Activated T-helper 1 cell treated with anti-CD3 and anti-CD28 coated beads, Interleukin-12 subunit alpha, Interleukin-12 subunit beta, Interleukin-2, Interleukin-4 antibody, amounts not matched to agents 30 ng/mL and 10 ng/mL and 1 ng/mL, durations not matched to agents 14 hours and 24 hours and 36 hours (primary cell): ENCODE measurements around the gene NFKB2. TPM values are rescaled to one million over a fixed set of nuclear protein-coding genes. Genes with fewer than 3 reads are reported as not detected.

Source experiments
- DNase-seq: peaks from one replicate; pipeline ENCODE4 v3.0.0; 2021; ENCODE audit warnings: low spot score
- H3K27ac Mint-ChIP-seq: one replicate; pipeline ENCODE4 v1.8.0; 2021; ENCODE audit warnings: mild to moderate bottlenecking, mixed read lengths
- H3K27me3 Mint-ChIP-seq: one replicate; pipeline ENCODE4 v1.8.0; 2022; ENCODE audit warnings: mild to moderate bottlenecking, moderate library complexity, mixed read lengths; ENCODE audit not compliant: insufficient read depth
- H3K36me3 Mint-ChIP-seq: one replicate; pipeline ENCODE4 v1.8.0; 2021; ENCODE audit warnings: low read depth, mixed read lengths
- H3K4me1 Mint-ChIP-seq: one replicate; pipeline ENCODE4 v1.8.0; 2021; ENCODE audit warnings: low read depth, mixed read lengths
- H3K4me3 Mint-ChIP-seq: one replicate; pipeline ENCODE4 v1.8.0; 2021; ENCODE audit warnings: mild to moderate bottlenecking, moderate library complexity, mixed read lengths
- H3K9me3 Mint-ChIP-seq: one replicate; pipeline ENCODE4 v1.8.0; 2021; ENCODE audit warnings: mixed read lengths
- intact Hi-C: fragments of 100-400 bp; cut with micrococcal nuclease; formaldehyde crosslinking; loops from one replicate; pipeline ENCODE4 v1.15.1; 2024
- total RNA-seq: library from RNA; stranded (reverse); gene quantifications from 2 replicates; pipeline ENCODE4 v1.2.3, GENCODE V29; 2022

NFKB2 gene
- total RNA-seq, 1 donor from 2014 or later, result 322 TPM

GRCh38 chr10:102413806-102414561 lies 18.5 kb downstream of the NFKB2 start:
- intact Hi-C loops, result no loop called here
- Mint-ChIP-seq H3K36me3 (no peaks in the 10 kb centered on the region), H3K4me3 (no peak overlapping the region)

DNA sequence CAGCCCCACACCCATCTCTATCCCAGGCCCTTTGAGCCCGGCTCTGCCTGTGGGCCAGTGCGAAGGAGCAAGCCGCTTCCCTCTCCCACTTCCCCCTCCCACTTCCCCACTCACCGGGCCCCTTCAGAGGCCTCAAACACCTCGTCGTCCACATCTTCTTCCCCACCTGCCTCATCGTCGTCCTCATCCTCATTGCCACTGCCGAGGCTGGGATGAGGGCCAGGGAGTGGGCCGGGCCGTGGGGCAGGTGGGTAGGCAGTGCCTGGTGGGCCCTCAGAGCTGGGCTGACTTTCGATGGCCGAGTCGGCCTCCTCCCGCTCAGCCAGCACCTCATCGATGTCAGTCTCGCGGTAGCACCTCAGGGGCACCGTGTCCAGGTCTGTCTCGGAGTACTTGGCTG lies 19.2 kb downstream of the NFKB2 start:
- Mint-ChIP-seq H3K36me3 (no peaks in the 10 kb centered on the region), H3K4me3 (no peak overlapping the region), H3K27me3 (peaks cover 30% of the 10 kb centered on the region), H3K4me1 (peaks cover 32% of the 10 kb centered on the region), H3K9me3 (no peaks in the 10 kb centered on the region), H3K27ac (no peak overlapping the region)
- intact Hi-C loops, result no loop called here
- no peak for DNase-seq

More at GRCh38 chr10:102413806-102414561, 18.5 kb downstream of the NFKB2 start:
- H3K27ac Mint-ChIP-seq, result peak overlapping the region; percentile 8
- peaks cover 31% of the 10 kb centered on the region for H3K4me1 Mint-ChIP-seq
- H3K27me3 Mint-ChIP-seq, result peaks cover 33% of the 10 kb centered on the region
- DNase-seq, result no peak
- H3K9me3 Mint-ChIP-seq, result no peaks in the 10 kb centered on the region

- H3K4me3 Mint-ChIP-seq, result no peak overlapping the region
- DNase-seq, result no peak
- peaks cover 3% of the 10 kb centered on the region for H3K36me3 Mint-ChIP-seq
- intact Hi-C loops, result no loop called here
- H3K9me3 Mint-ChIP-seq, result no peaks in the 10 kb centered on the region
- H3K4me1 Mint-ChIP-seq, result peaks cover 35% of the 10 kb centered on the region
- H3K27me3 Mint-ChIP-seq, result peaks cover 24% of the 10 kb centered on the region
- H3K27ac Mint-ChIP-seq, result no peak overlapping the region
Measured at GRCh38 chr10:102416283-102416682, 20.8 kb downstream of the NFKB2 start.

- peaks cover 3% of the 10 kb centered on the region for H3K36me3 Mint-ChIP-seq
- H3K27ac Mint-ChIP-seq, result no peak overlapping the region
- intact Hi-C loops, result no loop called here
- no peak overlapping the region for H3K4me3 Mint-ChIP-seq
- no peaks in the 10 kb centered on the region for H3K9me3 Mint-ChIP-seq
- no peak for DNase-seq
- peaks cover 20% of the 10 kb centered on the region for H3K27me3 Mint-ChIP-seq
- H3K4me1 Mint-ChIP-seq, result peaks cover 31% of the 10 kb centered on the region
Measured at GRCh38 chr10:102416695-102417094, 21.2 kb downstream of the NFKB2 start.

DNA sequence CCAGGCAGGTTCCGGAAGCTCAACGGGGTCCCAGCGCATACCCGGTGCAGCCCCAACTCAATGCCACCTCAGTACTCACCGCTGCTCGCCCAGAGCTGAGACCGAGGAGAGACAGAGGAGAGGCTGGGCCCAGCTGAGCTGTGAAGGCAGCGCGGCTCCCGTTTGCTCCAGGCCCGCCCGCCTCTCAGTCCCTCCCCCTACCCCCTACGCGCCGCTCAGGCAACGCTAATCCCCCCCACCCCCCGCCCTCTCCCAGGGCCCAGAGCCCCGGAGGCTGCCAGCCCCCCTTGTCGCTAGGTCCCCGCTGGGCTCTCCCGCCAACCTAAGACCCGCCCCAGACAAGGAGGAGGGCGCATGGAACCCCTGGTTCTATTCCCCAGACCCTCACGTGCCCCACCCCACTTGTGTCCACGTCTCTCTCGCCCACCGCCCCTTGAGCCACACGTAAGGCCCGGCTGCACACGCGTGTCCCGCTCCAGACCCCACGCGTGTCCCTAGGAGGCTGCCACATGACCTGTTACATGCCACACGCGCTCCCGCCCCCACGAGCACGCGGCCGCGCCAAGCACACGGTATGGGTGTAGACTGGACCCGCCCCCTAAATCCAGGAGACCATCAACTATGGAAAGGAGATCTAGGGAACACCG lies 23.2 kb downstream of the NFKB2 start, which contains the start of gene PSD:
TSS of gene PSD (minus strand) at position 164 of the 647 bp plus-strand sequence. CDS start 1,747 bp downstream, outside the sequence.
- peak within 1 kb of the TSS; percentile 99 for H3K4me3 Mint-ChIP-seq
- peaks cover 11% of the 10 kb centered on the region for H3K36me3 Mint-ChIP-seq

GRCh38 chr10:102419269-102420180 lies 24.0 kb downstream of the NFKB2 start:
- Mint-ChIP-seq H3K9me3 (no peaks in the 10 kb centered on the region), H3K27me3 (peaks cover 12% of the 10 kb centered on the region), H3K36me3 (peaks cover 14% of the 10 kb centered on the region), H3K27ac (peak overlapping the region; percentile 87), H3K4me1 (peaks cover 34% of the 10 kb centered on the region), H3K4me3 (peak overlapping the region; percentile 99)
- DNase-seq, result peak; percentile 76
- intact Hi-C loops, result loop anchor here (1.0 kb wide), 1 partner anchor 174 kb away; the partner anchor contains the start of gene GBF1

More for the DNA sequence above, 23.2 kb downstream of the NFKB2 start, which contains the start of gene PSD:
- intact Hi-C loops, result no loop called here
- Mint-ChIP-seq H3K27ac (peak within 1 kb of the TSS; percentile 87), H3K27me3 (peaks cover 12% of the 10 kb centered on the region), H3K9me3 (no peaks in the 10 kb centered on the region), H3K4me1 (peaks cover 34% of the 10 kb centered on the region)
- DNase-seq, result no peak

DNA sequence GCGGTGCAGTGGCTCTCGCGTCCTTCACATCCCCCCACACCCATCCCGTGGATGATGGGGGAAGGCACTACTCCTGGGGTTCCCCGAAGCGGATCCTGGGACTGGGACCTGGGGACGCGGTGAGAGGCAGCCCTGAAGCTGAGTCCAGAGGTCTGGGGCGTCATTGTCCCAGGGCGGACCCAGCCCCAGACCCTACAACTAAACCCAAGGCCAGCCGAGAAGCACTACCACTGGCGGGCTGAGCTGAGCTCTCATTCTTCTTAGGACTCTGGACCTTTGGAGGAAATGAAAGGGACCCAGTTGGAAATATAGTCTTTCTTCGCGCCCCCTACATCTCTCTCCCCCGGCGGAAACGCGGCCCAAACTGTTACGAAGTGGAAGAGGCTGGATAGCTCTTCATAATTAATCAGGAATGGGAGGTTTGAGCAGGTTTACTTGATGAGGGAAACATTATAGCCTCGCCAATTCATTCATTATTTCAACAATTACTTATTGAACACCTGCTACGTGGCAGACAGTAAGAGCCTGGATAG lies 24.7 kb downstream of the NFKB2 start:
- Mint-ChIP-seq H3K4me3 (peak overlapping the region; percentile 99), H3K27me3 (peaks cover 12% of the 10 kb centered on the region)
- no peak for DNase-seq

DNA sequence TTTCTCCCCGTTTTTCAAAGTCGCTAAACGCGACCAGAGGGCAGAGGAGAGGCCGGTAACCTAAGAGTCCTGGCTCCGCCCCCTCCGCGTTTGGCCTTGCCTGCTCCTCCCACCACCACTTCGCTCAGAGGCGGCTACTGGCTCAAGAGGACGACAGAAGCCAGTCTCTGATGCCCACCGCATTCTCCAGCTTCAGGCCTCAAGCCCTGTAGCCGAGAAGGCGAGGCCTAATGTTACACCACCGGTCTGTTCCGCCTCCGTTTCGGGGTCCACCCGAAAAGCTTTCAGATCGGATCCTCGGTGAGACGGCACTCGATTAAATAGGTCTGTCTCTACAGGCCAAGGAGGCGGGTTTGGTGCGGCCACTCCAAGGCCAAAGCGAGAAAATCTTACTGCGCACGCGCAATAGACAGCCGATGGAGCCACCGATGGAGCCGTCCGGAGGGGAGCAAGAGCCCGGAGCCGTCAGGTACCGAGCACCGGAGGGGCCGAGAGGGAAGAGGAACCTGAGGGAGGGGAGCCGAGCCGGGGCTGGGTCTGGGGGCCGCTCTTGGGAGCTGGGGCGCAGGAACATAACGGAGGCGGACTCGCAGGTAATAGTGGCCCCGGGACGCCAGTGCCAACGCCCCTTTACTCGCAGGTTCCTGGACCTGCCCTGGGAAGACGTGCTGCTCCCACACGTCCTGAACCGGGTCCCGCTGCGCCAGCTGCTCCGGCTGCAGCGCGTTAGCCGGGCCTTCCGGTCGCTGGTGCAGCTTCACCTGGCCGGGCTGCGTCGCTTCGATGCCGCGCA lies 25.4 kb downstream of the NFKB2 start, which contains the start of gene FBXL15:
TSS of gene FBXL15 (plus strand) at position 123 of the 793 bp plus-strand sequence. CDS start at position 417, 294 bp downstream.
- Mint-ChIP-seq H3K9me3 (no peaks in the 10 kb centered on the region), H3K36me3 (peaks cover 14% of the 10 kb centered on the region), H3K4me3 (peak within 1 kb of the TSS; percentile 99), H3K27me3 (peaks cover 9% of the 10 kb centered on the region), H3K4me1 (peaks cover 34% of the 10 kb centered on the region), H3K27ac (peak within 1 kb of the TSS; percentile 98)
- intact Hi-C loops, result loop anchor here (1.0 kb wide), 9 partner anchors 11 to 269 kb away; partner anchors contain the start of genes ACTR1A, CUEDC2, GBF1 and NFKB2
- DNase-seq, result peak; percentile 96

More for the DNA sequence above, 24.7 kb downstream of the NFKB2 start:
- peaks cover 34% of the 10 kb centered on the region for H3K4me1 Mint-ChIP-seq
- H3K27ac Mint-ChIP-seq, result peak overlapping the region; percentile 98
- intact Hi-C loops, result loop anchor here (1.0 kb wide), 1 partner anchor 175 kb away; the partner anchor contains the start of gene GBF1
- peaks cover 14% of the 10 kb centered on the region for H3K36me3 Mint-ChIP-seq
- H3K9me3 Mint-ChIP-seq, result no peaks in the 10 kb centered on the region

DNA sequence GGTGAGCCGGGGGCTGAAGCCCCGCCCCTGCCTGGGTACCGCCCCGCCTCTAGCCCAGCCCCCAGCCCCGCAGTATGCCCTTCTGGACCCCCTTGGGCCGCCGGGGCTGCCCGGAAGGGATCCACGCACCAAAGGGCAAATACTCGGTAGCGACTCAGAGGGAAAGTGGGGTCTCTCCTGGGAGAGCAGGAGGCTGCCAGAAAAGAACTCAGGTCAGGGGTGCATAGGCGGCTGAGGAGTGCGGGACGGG lies 25.9 kb downstream of the NFKB2 start:
- H3K27me3 Mint-ChIP-seq, result peaks cover 9% of the 10 kb centered on the region
- intact Hi-C loops, result loop anchor here (1.0 kb wide), 8 partner anchors 11 to 269 kb away; partner anchors contain the start of genes ACTR1A, CUEDC2, NFKB2 and NOLC1
- H3K4me1 Mint-ChIP-seq, result peaks cover 34% of the 10 kb centered on the region
- no peak for DNase-seq
- H3K4me3 Mint-ChIP-seq, result peak overlapping the region; percentile 99
- H3K9me3 Mint-ChIP-seq, result no peaks in the 10 kb centered on the region
- peak overlapping the region; percentile 40 for H3K27ac Mint-ChIP-seq
- H3K36me3 Mint-ChIP-seq, result peaks cover 14% of the 10 kb centered on the region

- peaks cover 9% of the 10 kb centered on the region for H3K27me3 Mint-ChIP-seq
- intact Hi-C loops, result loop anchor here (1.0 kb wide), 11 partner anchors 10 to 270 kb away; partner anchors contain the start of genes ACTR1A, CUEDC2, NFKB2 and NOLC1
- H3K36me3 Mint-ChIP-seq, result peaks cover 14% of the 10 kb centered on the region
- H3K9me3 Mint-ChIP-seq, result no peaks in the 10 kb centered on the region
- H3K4me1 Mint-ChIP-seq, result peaks cover 36% of the 10 kb centered on the region
- peak overlapping the region; percentile 60 for H3K27ac Mint-ChIP-seq
- H3K4me3 Mint-ChIP-seq, result peak overlapping the region; percentile 99
- peak; percentile 37 for DNase-seq
Measured at GRCh38 chr10:102421757-102422512, 26.4 kb downstream of the NFKB2 start.
